GM12892 (cell line): ENCODE measurements around the gene HLA-F.

Experiments used
- POLR2AphosphoS5 ChIP-seq: IDR thresholded peaks from 2 replicates; pipeline ENCODE4 v1.6.1; 2011; ENCODE audit warnings: low read depth, low read length, control low read depth
- TAF1 ChIP-seq: IDR thresholded peaks from 2 replicates; pipeline ENCODE4 v1.6.1; 2011; ENCODE audit warnings: low read depth, mild to moderate bottlenecking, control low read depth, low read length, borderline replicate concordance

GRCh38 chr6:29733057-29733456 is 9.8 kb downstream of the HLA-F start:
- TF ChIP-seq POLR2AphosphoS5 (no peak), TAF1 (no peak)
